GM18873 (cell line): ENCODE data around the gene WDR82.

Source experiments
- ATAC-seq: cut with Tn5 transposase; IDR thresholded peaks from one replicate; pipeline ENCODE4 v1.9.1; 2021; ENCODE audit warnings: mild to moderate bottlenecking, moderate library complexity, moderate number of reproducible peaks; ENCODE audit not compliant: unreplicated experiment, low FRiP score

WDR82 gene

DNA sequence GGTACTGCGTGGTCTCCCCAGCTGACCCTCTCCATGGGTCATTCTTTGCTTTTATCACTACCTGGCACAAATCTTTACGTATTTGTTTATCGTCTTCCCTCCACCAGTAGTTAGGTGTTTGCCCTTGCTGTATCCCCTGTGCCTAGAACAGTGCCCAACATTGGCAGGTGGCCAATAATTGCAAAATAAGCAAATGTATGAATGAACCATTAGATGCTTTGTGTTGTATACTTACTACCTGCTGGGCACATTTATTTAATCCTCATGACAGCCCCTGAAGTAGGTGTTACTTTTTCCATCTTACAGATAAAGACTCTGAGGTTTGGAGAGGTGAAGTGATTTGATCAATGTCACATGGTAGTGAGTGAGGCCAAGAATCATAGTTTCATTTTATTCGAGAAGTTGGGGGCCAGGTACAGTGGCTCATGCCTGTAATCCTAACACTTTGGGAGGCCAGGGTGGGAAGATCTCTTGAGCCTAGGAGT lies 37.5 kb downstream of the WDR82 start:
- no peak for ATAC-seq

DNA sequence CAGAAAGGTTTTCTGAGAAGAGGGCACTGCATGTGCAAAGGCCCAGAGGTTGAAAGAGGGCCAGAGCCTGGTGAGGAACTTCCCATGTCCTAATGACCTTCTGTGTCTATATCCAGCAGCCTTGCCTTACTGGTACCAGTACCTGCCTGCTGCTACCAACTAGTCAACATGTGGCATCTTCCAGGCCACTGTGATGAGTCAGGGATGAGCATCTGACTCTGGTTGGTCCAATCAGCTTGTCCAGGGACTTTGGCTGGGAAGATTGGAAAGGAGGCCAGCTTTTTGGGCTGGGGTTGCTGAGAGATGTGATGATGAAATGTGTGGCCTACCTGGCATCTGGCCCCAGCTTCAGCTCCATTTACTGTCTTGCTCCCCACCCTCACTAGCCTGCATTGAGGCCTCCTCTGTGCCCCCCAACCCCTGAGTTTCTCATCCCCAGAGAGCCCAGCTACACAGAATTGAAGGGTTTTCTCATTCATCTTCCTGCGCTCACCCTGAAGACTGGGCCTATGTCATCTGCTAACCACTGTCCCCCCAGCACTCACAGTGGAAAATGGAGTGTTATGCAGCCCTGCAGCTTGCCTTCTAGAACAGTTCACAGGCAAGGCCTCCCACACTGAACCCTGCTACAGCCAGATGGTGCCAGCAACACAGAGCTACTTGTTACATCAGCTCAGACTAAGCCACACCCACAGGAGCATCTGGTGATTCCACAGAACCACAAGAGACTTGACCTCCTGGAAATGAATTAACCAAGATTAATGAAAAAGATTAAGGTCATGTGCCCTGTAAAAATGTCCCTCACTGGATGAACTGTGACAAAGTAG lies 38.2 kb downstream of the WDR82 start:
- no peak for ATAC-seq

DNA sequence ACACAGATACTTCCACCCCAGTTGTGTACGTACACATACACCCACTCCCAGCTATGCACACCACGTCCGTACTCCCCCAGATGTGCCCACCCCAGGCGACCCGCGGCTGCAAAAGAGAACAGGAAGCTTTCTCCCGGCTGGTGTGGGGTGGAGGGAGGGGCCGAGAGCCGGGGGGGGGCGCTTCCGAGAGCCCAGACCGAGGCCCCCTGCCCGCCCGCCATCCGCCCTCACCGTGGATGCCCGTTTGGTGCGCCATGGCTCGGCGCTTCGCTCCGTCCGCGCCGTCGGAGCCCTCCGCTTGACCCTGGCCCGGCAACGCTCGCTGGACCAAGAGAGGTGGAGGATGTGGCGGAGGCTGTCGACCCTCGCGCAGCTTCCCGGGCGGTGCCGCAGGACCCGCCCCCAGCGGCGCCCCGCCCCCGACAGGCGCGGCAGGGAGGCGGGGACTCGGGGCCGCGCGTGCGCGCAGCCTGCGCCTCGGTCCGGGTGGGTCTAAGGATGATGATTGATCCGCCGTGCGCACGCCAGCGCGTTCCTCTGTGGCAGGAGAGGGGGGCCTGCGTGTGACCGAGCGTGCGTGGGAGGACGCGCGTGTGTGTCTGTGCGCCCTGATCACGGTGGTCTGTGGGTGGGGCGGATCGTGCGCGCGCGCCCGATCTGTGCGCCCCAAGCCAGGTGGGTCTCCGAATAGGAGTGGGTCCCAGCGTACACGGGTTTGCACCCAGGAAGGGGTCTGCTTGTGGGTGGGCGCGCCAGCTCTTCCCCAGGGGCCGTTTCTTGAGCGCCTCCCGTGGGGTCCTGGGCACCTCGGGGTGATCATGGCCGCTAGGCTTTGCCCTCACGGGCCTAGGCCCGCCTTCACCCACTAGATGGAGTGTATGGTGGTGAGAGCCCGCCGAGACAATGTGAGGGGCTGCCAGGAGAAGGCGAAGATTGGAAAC lies 39.4 kb downstream of the WDR82 start, which contains the start of gene TWF2:
TWF2 (minus strand) TSS at position 398 of the 941 bp plus-strand sequence; CDS start at position 256, 142 bp downstream.
- peak; percentile 47 for ATAC-seq

DNA sequence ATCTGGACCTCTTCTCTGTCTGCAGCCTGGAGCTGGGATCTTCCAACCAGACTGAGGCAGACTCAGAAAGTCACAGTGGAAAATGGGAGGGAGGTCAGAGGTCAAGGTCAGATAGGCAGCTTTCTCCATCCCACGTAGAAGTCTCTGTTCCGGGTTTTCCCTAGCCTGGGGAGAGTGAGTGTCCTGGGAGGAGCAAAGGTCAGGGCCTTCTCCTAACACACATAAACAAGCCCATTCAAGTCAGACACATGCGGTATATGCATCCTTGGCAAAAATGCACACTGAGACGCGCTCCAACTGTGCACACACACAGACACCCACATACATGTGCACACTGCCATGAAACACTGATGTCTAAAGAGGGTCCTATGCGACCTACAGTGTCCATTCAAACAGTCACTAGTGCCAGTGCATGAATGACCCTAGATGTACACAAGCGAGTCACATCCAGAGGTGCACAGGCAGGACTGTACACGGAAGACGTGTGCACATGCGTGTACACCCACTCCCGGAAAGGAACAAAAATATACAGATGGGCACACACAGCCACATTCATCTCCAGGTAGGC lies 40.2 kb downstream of the WDR82 start:
- ATAC-seq, result peak; percentile 6

DNA sequence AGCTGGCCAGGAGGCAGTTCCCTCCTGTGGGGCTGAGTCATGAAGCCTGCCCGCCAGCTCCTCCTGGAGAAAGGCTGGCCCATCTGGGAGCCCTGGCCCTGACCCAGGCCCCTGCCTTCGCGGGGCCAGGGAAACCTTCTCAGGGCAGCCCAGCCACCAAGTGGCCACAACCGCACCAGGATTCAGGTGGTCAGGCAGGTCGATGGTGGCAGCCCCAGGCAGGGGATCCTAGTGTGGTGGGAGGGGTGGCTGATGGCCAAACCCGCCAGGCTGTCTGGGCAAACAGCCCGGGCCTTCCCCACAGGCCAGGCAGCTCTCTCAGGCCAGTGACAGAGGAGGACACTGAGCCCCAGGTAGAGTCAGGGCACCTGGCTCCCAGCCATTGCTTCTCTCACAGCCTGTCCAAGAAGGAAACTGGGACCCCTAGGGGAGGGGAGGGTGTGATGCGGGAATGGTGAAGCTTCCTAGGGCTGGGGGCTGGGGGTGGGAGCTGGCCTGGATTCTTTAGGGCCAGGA lies 40.7 kb downstream of the WDR82 start:
- no peak for ATAC-seq

DNA sequence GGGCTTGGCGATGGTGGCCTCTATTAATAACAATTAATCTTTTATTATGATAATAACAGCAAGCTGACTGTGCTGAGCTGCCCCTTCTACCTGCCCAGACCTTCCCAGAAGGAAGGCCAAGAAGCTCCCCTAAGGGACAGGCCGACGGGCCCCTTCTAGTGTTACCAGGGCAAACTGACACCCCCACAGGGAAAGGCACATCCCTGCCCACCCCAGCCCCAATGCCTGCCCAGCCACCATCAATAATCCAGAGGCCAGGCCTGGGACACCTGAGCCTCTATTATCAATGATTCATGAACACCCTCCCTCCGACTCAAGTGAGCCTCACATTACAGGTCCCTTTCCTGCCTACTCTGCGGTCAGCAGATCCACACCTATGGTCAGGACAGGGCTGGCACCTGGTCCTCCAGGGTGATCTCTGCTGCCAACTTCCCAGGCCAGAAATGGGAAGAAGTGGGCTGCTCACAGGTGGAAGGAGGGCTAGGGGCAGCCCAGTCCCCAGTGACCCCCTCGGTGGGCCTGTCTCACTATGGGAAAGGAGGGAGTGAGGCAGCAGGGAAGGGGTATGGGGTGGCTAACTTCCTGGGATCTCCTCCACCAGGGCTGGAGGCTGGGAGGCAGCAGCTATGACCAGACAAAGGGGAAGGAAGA lies 41.3 kb downstream of the WDR82 start:
- ATAC-seq, result no peak

DNA sequence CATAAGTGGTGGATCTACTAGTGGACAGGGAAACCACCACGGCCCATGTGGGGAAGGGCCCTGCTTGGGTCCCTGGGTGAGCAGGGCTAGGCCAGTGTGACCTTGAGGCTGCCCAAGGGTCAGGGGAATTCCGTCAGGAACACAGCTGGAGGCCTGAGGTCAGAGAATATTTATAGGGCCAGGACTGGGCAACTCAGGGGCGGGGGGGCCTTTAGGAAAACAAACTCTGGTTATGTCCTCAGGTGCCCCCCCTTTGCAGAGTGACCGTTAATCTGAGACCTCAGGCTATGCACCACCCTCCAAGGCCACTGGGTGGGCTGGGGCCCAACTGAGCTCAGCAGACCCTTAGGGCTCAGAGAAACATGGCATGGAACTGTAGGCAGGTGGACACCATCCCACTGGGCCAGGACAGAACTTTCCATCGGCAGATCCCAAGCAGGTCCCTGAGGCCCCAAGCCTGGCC lies 42.0 kb downstream of the WDR82 start:
- ATAC-seq, result no peak

DNA sequence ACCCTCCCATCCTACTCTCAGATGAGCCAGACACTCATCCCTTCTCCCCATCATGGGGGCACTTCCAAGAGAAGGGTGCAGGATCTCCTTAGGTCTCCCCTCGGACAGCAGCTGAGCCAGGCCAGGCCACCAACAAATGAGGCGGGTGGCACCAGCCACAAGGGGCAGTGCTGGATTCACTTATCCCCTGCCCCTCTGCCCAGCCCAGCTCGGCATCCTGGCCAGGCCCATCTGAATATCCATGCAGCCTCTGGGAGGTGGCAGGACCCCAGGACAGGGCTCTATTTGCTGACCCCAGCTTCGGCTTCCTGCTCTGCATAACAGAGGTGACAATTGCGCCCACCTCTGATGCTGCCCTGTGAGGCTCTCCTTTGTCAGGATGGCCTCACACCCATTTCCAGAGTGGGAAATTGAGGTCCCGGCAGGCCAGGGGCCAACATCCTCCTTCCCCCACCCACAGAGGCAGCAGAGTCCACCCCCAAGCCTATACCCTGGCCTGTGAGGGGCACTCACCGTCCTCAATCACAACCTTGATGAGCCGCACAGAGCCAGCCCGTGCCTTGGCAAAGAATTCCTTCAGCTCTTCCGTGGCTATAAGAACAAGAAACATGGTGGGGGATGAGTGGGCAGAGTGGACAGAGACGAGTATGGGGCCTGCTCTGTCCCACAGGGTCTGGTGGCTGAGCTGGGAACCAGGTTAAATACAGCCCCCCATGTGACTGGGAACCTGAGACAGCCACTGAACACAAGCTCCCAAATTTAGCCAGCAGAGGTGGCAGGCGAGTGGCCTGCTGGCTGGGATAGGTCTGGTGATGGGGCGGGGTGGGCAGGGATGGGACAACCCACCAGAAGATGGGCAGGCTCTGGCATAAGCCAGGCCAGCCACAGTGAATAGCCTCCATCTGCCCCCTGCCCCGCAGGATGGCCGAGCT lies 43.7 kb downstream of the WDR82 start:
- ATAC-seq, result no peak

DNA sequence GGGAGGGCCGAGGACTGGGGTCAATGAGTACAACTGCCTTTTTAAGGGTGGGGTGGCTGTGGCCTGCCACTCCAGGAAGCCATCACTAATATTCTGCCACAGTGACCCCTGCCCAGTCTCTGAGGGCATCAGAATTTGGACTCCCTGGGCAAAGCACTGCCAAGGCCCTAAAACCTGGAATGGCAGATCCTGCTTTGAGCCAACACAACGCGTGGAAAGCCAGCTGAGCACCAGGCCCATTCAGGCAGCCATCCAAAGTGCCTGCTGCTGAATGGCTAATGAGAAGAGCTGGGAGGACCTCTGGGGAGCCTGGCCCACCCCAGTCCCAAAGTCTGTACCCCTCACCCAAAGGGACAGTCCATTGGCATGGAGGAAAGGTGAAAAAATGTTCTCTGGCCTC lies 44.5 kb downstream of the WDR82 start:
- ATAC-seq, result no peak

DNA sequence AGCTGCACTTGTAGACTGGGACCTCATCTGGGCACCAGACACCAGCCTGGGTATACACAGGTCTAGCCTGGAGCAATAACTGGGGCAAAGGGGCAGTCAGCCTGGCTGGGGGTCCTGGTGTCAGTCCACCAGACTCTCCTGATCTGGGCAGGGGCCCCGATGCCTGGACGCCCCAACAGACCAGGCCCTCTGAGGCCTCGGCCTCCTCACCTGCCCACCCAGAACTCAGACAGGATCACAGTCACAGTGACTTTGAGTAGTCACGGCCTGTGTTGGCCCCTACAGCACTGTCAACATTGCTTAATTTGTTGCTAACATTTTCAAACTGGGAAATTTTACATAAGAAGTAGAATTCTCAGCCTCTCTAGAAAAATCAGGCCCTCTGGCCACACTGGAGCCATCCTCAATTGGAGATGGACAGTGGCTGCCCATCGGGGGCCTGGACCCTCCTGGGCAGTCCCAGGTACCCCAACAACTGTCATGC lies 45.3 kb downstream of the WDR82 start:
- ATAC-seq, result no peak

DNA sequence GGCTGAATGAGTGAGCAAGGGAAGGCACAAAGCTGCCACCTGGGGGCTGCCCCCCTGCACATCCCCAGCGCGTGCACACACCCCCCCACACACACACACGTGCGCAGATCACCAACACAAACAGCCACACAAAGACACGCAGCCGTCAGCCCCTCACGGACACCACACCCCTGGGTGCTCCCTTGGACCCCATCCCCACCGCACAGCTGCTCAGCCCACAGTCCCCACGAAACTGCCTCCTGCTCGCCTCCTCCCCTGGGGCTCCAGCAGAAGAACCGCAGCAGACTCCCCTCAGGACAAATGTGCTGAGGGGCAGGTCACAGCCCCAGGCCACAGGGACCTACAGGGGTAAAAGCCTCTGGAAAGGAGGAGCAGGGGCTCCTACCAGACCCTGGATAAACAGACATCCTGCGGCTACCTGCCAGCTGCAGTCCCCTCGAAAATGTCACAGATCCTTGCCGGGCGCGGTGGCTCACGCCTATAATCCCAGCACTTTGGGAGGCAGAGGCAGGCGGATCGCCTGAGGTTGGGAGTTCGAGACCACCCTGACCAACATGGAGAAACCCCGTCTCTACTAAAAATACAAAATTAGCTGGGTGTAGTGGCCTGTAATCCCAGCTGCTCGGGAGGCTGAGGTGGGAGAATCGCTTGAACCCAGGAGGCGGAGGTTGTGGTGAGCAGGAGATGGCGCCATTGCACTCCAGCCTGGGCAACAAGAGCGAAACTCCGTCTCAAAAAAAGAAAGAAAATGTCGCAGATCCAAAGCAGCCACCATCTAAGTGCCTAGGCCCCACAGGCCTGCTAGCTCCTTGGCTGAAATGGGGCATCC lies 46.0 kb downstream of the WDR82 start:
- ATAC-seq, result no peak

DNA sequence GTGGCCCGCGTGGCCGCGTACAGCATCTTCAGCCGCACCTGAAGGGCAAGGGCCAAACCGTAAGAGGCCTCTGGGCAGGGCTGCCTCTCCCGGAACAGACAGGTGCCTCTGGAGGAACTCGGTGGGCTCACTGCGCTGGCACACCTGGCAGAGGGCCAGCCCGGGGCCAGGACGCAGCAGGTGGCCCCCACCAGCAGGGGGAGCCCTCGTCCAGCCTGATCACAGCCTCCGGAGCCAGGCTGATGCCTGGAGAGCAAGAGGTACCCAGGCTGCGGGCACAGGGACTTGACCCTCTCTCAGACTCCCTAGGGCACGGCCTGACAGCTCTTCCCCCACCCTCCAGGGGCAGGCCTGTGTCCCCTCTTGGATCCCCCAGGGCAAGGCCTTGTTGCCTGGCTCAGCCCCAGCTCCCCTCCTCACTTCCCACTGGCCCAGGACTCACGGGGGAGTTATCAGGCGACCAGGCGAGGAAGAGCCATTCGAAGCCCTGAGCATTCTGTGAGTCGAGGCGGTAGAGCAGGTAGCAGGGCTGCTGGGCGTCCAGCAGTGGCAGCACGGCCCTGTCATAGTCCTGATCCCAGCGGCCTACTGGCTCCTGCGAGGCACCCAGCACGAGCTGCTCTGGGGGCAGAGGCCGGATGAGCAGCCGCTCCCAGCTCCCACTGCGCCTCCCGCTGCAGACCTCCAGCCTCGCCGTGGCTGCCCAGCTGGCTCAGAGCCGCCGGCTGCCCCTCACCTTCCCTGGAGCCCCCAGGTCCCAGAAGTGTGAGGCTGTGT lies 46.8 kb downstream of the WDR82 start:
- no peak for ATAC-seq

DNA sequence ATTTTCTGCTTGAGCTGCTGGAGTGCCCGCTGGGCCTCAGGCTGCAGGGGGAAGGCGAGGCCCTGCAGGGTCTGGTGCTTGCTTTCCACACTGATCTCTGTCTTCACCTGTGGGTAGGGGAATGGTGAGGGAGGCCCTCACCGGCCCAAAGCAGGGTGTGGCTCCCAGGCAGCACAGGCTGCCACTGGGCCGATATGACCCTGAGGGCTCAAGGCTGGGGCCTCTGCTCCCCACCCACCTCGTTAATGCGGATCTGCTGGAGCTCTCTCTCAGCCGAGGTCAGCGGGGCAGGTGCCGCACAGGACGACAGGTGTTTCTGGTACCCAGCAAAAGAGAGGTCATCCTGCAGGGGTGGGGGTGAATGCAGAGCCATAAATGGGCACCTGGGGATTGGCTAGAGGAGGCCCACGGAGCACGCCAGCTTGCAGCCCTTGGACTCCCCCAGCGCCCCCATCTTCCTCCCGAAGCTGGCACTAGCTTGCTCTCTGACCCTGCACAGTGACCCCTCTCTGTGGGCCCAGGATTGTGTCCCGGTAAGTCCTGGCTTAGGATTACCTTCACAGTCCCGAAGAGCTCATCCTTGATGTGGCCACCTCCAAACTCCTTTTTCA lies 47.5 kb downstream of the WDR82 start:
- ATAC-seq, result no peak

DNA sequence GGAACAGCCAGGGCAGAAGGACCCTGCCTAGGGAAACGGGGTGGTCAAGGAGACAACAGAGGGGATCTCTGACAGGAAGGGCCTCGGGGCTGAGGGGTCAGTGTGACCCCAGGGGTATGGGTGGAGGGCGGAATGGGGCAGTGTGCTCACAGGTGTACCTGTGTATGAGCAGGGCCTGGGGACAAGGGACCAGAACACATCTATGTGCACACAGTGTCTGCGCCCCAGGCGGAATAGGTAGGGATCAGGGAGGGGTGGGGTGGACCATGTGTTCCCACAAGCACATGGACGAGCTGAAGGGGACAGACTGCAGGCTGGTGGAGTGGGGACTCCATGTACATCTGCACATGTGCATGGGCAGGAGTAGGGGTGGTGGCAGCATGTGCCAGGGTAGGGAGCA lies 48.0 kb downstream of the WDR82 start:
- no peak for ATAC-seq

DNA sequence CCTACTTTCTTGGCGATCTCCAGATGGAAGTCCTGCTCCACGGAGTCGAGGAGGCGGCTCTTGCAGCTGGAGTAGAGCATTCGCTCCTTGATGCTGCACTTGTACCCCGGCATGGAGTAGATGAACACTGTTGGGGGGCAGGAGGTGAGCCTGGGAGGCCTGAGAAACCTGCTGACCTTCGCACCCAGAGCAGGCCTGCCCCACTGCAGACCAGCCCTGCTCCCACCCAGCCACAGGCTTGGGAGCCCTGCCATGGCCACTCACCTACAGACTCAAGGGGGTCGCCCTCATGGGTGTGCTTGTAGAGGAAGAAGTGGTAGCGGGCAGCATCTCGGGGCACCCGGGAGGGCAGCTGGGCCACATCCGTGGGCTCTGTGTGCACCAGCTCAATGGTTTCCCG lies 48.8 kb downstream of the WDR82 start:
- no peak for ATAC-seq

DNA sequence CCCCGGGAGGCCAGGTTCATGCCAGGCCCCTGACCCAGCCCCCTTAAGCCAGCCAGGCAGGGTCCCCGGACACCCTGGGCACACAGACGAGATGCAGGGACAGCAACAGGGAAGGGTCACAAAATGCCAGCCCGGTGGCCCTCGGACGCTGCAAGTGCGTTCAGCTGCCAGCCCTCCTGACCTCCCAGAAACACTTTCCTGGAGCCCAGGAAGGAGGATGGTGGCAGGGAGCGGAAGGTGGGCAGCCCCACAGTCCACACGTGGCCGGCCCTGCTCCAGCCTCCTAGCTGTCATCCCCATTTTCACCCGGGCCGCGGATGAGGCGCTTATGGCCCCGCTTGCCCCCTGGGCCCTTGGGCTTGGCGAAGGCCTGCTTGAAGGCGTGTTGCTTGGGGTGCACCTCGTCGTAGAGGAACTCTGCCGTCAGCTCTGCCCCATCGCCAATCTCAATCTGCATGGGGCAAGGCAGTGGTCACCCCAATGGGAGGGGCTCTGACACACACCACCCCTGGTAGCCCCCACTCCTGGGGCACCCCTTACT lies 49.6 kb downstream of the WDR82 start:
- ATAC-seq, result no peak

DNA sequence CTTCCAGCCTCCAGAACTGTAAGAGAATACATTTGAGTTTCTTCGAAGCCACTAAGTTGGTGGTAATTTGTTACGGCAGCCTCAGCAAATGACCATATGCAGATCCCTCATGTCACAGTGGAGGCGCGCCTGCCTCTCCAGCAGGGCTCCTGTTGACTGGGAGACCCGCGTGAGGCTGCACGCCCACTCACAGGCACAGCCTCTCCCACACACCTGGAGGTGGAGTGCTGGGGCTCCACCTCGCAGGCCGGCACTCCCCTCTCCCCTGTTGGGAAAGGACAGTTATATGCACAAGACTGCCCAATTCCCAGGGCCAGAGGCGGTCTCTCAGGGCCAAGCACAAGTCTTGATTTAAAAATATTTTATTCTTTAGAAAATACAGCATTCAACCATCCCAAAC lies 50.2 kb downstream of the WDR82 start:
- no peak for ATAC-seq
